HG02884 (cell line): ENCODE measurements around the gene ZNF469.
"Not testable (repeated sequence)": the region's sequence is repeated elsewhere in the genome, so short reads cannot be mapped to it uniquely, and the experiment has no call there.

Experiments used
- ATAC-seq: cut with Tn5 transposase; IDR thresholded peaks from one replicate; pipeline ENCODE4 v1.9.1; 2021; ENCODE audit warnings: mild to moderate bottlenecking, moderate library complexity; ENCODE audit not compliant: unreplicated experiment

ZNF469 gene

GRCh38 chr16:88406096-88407041 lies 23.6 kb downstream of the ZNF469 start:
- ATAC-seq = no peak

DNA sequence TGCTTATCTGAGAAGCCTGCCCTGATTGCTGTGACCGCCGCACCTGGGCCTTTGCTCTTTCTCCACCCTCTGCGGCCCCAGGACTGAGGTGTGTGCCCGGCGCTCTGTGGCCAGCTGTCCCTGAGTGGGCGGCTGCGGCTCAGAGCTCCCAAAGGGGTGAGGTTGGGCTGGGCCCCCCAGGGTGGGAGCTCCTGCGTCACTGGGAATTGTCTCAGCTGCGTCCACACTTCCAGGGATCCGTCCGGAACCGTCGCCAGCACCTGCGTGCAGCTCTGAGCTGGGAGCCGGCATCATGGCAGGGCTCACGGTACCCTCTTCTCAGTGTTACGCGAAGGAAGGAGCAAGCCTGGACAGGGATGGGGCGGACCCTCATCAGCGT lies 24.3 kb downstream of the ZNF469 start:
- ATAC-seq = no peak

- ATAC-seq = no peak
These were observed 25.0 kb downstream of the ZNF469 start for GRCh38 chr16:88407807-88408206.

- no peak for ATAC-seq
These were observed 25.9 kb downstream of the ZNF469 start for GRCh38 chr16:88408561-88409142.

DNA sequence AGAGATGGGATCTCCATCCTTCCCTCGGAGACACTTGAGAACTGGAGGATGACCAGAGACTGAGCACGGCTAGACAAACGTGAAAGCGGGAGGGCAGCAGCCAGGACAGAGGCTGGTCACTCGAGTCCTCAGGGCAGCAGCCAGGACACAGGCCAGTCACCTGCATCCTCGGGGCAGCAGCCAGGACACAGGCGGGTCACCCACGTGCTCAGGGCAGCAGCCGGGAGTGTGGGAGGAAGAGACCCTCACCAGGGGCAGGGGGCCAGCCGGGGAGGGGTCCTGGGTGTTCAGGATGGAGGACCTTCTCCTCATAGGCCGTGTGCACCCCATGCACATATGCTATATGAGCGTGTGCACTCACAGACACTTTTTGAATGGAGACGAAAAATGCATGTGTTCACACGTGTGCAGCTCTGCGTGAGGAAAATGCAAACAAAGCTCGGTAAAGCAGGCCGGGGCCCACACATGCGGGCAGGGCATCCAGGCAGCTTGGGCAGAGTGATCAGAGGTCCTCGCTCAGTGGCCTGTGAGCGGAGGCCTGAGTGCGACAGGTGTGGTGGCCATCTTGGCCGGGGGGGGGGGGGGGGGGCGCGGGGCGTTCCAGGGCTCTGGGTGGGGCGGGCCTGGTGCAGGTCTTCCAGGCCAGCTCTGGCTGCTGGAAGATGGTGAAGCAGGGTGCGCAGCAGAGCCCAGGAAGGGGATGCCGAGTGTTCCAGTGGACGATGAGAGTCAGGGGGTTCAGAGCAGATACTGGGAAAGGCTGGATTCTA lies 26.7 kb downstream of the ZNF469 start:
- ATAC-seq = no peak

GRCh38 chr16:88410297-88410968 lies 27.7 kb downstream of the ZNF469 start:
- not testable (repeated sequence) for ATAC-seq

DNA sequence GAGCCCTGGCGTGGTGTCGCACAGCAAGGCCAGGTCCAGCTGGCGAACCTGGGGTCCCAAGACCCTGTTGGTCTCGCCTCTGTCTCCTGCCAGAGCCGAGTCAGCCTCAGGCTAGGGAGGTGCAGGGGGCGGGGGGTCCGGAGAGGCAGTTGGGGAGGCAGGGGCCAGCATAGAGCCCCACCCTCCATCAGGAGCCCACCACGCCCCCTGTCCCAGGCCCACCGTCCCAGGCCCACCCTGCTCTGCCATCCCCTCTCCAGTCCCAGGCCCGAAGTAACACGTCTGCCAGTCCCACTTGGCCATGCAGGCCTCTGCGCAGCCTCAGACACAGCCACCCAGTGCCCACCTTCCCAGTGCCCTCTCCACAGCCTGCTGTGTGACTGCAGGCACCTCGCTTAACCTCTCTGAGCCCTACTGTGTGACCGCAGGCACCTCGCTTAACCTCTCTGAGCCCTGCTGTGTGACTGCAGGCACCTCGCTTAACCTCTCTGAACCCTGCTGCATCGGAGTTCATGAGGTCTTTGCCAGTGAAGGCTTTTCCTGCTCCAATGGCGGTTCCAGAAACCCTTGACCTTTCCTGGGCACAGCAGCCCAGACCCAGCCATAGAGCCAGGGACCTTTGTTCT lies 29.3 kb downstream of the ZNF469 start:
- no peak for ATAC-seq

DNA sequence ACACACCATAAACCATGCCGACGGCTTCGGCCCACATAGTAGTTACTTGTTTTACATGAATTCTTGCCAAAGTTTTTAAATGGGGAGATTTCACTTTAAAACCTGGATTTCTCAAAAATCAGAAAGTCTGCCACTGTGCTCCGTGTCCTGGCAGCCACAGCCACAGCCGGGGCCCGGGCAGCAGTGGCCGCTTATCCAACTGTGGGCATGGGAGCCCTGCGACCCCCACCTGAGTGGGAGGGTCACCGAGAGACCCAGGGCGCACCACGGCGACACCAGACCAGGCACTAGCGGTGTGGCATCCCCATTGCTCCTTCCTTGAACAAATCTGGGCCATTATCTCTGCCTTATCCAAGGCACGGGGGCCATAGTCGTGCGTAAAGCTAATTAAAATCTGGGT lies 30.0 kb downstream of the ZNF469 start:
- ATAC-seq = no peak

DNA sequence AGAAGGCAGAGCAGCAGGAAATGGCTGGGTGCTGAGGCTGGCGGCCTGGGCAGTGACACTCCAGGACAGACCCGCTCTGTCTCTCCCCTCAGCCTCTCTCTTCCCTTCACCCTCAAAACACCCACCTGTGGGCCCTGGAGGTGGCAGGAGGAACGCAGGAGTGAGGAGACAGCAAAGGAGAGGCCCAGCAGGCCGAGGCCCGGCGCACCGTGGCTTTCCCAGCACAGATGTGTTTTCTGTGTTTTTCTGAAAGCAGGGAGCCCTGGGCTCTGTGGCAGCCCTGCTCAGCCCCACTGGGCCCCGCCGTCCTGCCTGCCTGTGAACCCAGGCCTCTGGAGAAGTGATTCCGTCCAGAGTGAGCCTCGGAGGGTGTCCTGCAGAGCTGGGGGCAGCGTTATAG lies 30.5 kb downstream of the ZNF469 start:
- no peak for ATAC-seq

DNA sequence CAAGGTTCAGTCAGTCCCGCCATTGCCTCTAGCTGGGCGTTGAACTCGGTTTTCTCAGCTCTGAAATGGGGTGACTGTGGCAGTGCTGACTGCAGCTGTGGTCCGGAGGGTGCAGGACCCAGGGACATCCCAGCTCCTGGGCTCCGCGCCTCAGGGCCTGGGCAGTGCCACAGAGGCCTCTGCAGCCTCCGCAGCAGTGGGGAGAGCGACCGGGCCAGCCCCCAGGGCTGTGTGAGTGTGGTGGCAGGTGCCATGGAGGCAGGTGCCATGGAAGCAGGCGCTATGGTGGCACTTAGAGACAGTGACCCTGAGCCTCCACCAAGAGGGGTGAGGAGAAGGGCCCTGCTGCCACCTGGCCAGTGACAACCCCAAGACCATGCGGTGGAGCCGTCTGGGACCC lies 30.9 kb downstream of the ZNF469 start:
- ATAC-seq = no peak

DNA sequence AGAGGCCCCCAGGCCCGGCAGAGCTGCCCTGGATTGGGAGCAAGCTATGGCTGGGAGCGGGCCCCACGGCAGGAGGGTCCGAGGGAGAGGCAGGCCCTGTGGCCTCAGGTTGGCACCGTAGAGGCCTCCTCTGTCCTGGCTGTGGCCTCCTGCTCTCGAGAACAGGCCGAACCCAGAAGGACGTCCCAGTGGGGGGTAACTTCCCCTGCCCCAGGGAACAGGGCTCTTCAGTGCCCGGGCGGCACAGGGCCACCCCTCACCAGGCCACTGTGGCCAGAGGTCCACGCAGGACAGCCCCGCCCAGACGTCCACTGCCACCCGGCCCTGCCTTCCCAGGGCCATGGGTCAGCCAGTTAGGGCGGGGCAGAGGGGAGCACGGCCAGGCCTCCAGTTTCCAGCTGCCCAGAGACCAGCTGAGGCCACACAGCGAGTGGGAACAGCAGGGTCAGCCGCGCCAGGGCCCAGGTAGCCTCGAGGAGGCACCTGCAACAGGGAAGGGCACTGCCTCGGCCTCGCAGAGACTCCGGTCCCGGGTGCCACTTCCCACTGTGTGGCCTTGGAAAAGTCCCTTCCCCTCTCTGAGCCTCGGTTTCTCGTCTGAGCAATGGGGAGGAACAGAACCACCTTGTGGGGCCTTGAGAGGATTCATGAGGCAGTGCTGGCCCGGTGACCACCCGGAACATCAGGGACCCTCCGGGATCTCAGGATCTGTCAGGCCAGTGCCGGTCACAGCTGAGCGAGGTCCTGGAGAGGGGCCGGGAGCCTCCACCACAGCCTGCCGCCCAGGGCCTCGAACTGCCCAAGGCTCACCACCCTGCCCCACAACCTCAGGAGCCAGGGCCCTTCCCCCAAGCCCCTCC lies 32.0 kb downstream of the ZNF469 start:
- no peak for ATAC-seq

DNA sequence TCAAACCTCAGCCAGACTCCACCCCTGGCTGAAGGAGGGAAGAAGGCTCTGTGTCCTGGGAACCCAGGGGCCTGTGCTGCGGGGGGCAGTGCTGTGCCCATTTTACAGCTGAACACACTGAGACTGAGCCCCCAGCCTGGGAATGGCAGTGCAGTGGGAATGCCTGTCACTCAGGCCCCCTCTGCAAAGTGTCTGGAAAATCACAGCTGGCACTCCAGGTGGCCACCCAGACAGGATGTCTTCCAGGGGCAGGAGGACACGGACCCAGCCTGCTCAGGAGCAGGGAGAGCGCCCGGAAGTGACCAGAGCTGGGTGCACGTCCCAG lies 32.6 kb downstream of the ZNF469 start:
- ATAC-seq = no peak

DNA sequence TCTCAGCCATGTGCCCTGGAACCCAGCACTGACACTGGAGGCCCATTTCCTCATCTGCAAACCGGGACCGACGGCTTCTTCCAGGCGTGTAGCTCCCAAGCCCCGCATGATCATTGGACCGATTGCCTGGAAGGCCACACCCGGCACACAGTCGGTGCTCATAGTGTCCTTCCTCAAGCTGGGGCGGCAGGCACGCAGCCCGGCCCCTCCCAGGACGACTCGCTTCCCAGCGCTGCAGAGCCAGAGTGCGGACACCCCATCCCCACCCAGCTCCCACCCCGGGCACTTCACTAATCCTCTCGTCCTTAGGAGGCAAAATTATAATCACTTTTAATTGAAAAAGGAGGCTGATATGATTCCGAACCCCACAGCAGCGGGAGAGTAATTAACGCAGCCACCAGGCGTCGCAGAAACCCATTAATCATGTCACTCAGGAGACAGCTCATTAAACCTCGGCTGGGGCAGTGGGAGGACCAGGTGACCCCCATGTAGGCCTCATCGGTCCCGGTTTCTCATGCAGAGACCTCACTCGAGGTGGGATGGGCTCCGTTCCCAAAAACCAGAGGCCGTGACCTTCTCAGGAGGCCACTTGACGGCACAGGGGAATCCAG lies 33.1 kb downstream of the ZNF469 start:
- ATAC-seq = no peak

DNA sequence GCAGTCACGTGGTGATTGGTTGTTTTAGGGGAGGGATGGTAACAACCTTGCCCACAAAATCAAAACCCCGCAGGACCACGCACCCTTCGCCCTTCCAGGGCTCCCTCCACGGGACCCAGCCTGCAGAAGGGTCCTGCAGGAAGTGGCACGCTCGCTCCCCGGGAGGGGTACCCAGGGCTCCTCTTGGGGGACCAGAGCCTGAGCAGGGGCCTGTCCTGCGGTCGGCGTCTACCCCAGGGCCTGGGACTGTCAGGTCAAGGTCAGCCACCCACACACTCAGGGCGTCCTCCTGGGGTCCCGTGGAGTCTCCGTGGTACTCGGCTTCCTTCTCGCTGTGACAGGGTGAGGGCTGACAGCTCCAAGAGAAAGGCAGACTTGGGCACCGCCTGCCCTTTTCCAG lies 33.9 kb downstream of the ZNF469 start:
- no peak for ATAC-seq

- no peak for ATAC-seq
These were observed 35.1 kb downstream of the ZNF469 start for GRCh38 chr16:88417684-88418476.

DNA sequence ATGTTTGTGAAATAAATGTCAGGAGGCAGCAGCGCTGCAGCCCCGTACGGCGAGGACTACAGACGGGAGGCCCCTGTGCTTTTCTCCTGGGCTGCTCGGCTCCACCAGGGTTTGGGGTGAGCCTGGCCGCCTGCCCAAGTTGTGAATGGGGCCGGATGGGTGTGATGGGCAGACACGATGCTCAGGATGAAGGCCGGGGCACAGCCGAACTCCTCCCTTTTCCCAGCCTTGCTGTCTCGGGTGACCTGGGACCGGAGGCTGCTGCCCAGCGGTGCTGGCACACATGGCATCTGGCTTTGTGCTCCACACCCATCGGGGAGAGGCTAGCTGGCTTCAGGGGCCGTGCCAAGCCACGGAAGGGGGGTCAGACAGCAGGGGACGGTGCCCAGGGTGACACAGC lies 36.1 kb downstream of the ZNF469 start:
- ATAC-seq = no peak

DNA sequence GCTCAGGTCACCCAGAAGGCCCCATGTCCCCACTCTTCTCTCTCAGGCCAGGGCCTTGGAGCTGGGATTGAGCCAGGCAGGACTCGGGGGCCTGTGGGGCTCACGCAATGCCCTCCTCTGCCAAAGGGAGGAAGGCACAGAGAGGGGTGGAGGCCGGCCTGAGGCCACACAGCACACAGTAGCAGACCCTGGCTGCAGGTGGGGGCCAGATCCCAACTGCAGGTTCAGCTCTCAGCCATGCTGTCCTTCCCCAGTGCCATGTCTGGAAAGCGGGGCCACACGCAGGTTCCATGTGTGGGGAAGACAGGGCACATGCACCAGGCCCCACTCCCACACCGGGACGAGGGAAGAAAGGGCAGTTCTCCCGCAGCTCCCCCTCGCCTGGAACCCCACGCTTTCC lies 37.0 kb downstream of the ZNF469 start:
- ATAC-seq = no peak

- ATAC-seq = no peak
These were observed 37.7 kb downstream of the ZNF469 start for GRCh38 chr16:88420496-88420895.

DNA sequence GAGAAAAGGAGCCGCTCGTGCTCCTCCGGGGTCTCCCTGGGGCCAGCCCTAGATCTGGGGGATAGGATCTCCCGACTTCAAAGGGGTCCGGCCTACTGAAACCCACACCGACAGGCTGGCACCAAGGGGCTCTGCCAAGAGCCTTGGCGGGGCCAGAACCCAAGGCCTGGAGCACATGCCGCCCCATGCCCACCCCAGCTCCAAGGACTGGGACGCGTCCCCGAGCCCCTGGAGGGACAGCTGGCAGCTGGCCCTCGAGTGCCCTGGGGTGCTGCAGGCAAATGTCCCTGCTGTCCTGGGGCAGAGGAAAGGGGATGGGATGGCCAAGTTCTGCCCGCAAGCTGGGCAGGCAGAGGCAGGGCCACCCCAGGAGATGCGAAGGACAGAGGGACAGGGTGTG lies 38.5 kb downstream of the ZNF469 start:
- no peak for ATAC-seq
